GM18861 (cell line): ENCODE results near the gene VAV3.

Experiments
- ATAC-seq: cut with Tn5 transposase; IDR thresholded peaks from one replicate; pipeline ENCODE4 v1.9.1; 2021; ENCODE audit not compliant: unreplicated experiment

The VAV3 gene

DNA sequence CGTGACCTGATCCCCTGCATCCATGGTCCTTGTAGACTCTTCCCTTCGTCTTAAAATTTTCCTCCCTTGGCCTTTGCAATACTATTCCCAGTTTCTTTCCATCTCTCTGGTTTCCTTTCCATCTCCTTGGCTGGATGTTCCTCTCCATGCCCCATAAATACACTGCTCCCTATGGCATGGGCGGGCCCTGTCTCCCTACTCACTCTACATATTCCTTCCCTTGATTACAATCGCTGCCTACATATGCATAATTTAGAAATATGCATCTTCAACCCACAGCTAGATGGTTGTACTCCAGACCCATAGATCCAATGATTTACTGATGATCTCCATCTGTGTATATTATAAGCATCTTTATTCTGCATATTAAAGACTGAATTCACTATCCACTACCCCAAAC, 419.1 kb downstream of the VAV3 start:
- no peak for ATAC-seq

DNA sequence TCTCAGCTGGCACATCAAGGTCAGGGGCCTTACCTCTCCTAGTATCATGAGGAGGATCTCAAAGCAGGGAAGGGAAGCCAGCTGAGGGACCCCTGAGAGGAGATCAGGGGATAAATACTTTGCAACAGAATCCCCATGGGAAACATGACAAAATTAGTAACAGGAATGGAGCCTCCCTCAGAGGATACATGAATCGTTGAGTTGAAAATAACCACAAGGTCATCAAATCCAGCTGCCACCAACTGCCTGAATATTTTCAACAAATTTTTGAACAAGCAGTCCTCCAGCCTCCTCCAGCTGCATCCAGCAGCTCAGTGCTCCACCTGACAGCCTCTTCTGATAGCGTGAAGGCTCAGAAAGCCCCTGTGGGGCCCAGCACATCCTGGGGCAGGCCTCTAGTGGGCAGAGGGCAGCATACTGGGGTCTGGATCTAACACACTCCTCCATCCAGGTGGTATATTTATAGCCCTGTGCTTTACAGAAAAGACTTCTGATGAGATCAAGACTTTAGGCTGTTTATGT, 419.9 kb downstream of the VAV3 start:
- ATAC-seq, result no peak

DNA sequence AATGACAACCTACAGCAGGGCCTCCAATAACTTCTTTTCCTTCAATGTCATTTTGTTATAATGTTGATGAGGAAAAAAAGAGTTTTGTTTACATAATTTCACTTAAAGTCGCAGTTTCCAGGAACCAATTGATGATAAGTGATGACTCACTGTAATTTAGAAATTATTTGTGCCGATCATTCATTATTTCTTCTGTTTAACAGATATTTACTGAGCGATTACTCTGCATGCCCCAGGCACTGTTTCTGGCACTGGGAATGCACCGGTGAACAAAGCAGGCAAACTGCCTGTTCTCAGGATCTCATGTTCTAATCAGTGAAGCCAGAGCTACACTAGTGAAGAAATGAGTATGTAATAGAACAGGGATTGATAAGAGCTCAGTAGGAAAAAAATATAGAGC, 420.7 kb downstream of the VAV3 start:
- no peak for ATAC-seq

DNA sequence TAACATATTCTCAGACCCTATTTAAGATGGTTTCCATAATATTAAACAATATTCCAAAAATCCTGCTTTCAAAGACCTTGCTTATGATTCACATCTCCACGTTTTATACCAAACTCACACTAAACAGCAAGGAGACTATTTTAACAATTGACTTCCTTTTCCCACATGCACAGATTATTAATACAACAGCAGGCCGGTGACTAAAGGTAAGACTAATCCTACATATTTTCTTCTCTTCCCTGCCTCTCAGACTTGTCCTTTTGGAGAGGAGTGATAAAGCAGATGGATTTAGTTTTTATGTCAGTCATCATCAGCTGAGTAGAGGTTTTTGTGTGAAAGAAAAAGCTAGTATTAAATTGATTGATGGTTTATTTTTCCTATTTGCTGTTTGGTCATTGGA, 423.6 kb downstream of the VAV3 start:
- no peak for ATAC-seq

DNA sequence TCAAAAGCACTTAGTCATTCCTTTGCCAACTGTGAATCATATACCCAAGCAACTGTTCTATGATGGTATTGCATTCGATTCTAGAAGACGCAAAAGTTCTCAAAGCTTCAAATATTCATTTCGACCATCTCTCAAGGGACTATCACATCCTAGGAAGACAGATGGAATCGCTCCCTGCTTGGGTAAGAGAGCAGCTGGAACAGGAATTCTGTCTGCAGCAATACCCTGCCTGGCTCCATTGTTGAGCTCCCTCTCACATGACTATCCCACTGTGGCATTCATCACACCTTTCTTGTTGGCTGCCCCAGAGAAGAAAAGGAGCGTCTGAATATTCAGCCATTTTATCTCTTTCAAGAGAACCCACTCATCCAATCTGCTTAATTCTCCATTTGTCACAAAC, 426.5 kb downstream of the VAV3 start:
- ATAC-seq, result no peak

DNA sequence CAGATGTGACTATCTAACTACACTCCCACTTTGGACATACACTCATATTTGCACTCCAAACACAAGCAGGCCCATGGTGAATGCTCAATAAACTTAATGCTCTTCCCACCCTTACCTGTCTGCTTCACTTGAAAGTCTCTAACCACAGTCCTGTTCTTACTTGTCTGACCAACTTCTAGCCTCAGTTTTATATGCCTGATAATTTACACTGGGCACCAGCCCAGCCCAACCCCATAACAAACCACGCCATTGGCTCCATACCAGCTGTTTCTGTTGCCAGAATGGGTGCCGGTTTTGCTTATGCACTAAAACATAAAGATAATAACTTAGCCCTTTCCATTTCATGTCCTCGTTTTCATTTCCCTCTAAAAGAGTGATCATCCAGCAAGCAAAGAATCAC, 428.7 kb downstream of the VAV3 start:
- no peak for ATAC-seq

- ATAC-seq, result peak; percentile 67
Observed at GRCh38 chr1:107535091-107535490, 429.9 kb downstream of the VAV3 start.

DNA sequence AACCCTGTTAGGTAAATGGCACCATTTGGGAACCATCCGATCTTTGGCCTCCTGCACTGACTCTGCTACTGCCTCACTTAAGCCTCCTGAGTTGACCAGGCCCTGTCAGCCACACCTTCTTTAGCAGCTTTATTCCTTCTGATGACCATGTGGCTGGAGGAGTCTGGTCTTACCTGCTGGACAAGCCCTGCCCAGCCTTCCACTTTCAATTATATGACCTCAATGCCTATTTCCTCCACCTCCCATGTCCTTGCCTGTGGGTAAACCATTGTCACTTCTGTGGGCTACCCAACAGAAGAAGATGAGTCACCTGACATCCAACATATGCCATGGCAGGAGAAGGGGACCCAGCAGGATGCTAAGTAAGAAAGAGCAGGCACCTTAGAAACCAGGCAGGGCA, 430.3 kb downstream of the VAV3 start:
- ATAC-seq, result no peak

GRCh38 chr1:107533436-107533835, 431.5 kb downstream of the VAV3 start:
- ATAC-seq, result no peak

DNA sequence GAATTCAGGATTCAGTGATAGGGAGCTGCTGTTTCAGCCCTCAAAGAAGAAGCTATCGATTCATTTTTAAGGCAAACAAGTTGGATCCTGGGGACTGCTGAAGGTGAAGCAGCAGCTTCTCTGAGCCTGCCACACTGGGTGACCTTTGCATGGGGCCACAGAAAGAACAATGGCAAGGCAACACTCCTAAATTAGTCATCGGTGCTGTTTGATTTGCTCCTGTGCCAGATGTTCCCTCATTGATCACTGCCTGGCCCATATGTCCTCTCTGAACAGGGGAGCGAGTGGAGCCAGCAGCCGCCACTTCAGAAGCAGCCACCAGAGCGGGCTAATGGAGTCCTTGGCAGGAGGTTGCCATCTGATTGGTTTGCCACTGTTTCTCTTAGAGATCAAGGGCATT, 432.7 kb downstream of the VAV3 start:
- no peak for ATAC-seq

- ATAC-seq, result no peak
Observed at GRCh38 chr1:107531065-107531908, 433.7 kb downstream of the VAV3 start.

GRCh38 chr1:107530543-107530942, 434.4 kb downstream of the VAV3 start:
- no peak for ATAC-seq

DNA sequence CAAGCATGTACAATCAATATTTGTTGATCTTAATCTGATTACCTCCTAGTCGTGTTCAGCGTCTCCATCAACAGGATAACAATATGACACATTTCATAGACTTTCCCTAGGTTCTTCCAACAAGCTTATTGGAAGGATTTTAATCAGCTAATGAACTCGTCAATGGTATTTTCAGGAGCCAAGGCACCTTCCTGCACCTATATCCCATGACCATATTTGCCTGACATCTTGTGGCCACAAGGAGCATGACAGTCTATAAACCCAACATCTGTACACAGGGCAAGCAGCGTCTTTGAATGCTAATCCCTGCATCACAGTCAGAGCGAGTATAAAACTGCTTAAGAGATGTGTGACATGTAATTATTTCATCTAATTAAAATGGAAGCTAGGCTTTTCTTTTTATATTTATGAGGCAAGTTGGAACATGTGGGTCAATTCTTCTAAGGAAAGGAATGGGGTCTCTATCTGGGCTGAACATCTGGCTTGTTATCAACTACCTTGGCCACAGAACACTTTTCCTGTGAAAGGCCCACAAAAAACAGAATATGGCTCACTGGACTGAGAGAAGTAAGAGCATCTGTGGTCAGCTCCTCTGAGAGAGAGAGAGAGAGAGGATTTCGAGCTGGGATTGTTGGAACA, 435.4 kb downstream of the VAV3 start:
- peak; percentile 98 for ATAC-seq

DNA sequence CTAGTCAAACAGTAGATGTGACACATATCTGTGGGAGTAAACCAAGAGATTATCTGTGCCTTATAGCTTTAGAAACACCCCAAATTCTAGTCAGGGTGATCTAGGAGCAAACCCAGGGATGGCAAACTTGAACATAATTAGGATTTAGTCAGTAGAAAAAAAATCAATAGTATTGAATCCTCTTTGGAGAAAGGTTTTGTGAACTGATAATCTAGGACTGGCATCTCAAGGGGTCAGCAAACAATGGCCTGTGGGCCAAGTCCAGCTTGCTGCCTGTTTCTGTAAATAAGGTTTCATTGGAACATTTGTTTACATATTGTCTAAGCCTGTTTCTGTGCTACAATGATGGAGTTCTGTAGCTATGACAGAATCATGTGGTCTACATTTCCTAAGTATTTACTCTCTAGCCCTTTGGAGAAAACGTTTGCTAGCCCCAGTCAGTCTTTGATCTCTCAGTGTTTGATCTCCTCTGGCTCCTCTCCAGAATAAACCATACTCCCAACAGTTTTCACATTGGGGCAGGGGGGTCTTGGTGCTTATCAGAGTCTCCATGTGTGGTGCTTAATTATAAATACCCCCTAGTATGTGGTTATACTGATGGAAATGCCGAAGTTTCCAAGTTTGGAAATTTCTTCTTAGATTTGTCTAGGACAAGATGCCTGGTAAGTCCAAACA, 438.3 kb downstream of the VAV3 start:
- no peak for ATAC-seq

DNA sequence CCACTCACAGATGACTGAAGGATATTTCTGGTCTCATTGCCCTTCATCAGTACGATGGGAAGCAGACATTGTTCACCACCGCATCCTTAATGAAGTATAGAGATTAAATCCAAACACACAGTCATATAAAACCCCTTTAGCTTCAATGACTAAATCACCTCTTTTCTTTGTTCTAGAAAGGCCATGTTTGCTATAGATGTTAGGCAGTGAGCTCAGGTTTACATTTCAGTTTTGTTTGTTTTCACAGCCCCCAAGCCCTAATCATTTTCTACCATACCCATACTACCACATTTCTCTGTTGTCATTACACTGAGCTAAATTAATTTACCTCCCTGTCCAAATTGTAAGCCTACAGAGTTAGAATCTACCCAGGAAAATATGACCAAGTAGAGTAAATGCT, 439.0 kb downstream of the VAV3 start:
- ATAC-seq, result no peak

DNA sequence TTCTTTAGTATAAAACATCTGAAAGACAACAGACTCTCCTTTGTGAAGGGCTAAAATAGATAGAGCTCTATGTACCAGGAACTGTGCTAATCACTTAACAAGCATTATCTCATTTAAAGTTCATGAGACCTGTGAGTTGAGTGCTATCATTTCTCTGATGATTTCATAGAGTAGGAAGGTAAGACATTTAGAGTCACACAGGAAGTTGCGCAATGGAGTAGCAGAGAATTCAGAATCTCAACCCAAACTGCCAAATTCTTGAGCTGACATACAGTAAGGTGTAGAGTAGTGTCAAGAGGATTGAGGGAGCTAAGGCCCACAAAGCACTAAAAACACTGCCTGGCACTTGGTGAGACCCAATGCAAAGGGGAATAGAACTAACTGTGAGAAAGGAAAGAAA, 439.8 kb downstream of the VAV3 start:
- no peak for ATAC-seq

DNA sequence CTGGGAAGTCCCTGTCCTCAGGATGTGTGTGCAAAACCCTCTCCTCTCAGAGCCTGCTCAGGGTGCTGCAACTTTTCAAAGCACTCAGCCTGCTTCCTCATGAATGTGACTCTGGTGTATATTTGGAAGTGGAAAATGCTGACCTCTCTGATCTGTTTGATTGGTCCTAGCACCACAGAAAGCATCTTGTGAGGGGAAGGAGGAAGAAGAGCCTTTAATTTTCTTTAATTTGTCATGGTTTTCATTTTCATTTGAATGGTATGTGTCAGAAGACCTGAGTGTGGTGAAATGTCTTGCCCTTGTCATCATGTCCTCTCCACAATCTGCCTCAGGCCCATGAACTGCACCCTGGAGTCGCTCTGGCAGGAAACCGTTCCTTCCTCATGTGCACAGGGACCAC, 440.7 kb downstream of the VAV3 start:
- no peak for ATAC-seq

DNA sequence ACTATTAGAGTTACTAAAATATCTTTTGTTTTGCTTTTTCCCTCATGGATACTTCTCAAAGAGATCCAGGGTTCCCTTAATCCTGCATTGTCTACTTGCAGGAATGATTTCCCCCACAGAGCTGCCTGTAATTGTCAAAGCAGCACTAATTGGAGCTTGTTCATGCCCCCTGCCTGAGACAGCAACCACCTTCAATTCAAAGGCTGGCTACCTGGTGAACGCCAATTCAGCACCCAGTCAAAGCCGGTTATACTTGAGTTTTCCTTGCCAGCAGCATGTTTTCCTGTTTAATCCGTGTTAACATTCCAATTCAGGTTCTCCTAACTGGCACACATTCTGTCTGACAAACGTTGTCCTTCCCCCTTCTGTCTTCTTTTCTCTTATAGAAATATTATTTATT, 441.2 kb downstream of the VAV3 start:
- ATAC-seq, result no peak

- no peak for ATAC-seq
Observed at GRCh38 chr1:107523061-107523460, 441.9 kb downstream of the VAV3 start.
